T-cell (primary cell): ENCODE measurements around the gene TIMP2. TPM values are rescaled to one million over a fixed set of nuclear protein-coding genes. Genes with fewer than 3 reads are reported as not detected.
A peak's percentile ranks its signal among the peaks of the same experiment; 100 is the strongest.

ENCODE experiments used
- ATAC-seq, 4 experiments: fragments of 200-7000 bp in 3 of 4; fragments of 150-1000 bp in 1 of 4; cut with Tn5 transposase; replicated peaks in 1 of 4; 1 replicate in 3 of 4; 2 replicates in 1 of 4; pipeline ENCODE4 v1.10.0; 2021; ENCODE audit warnings: moderate library complexity in 3 of 4, mild to moderate bottlenecking in 2 of 4, moderate number of reproducible peaks in 1 of 4
- CTCF ChIA-PET, 2 donors: fragments of 300-600 bp; sonication (Branson Sonifier 250); formaldehyde crosslinking; loops; one replicate each; lab custom pipeline; 2022; ENCODE audit warnings: antibody characterized with exemption in 2 of 2; lab: Charles Lee
- POLR2A ChIA-PET, 2 donors: fragments of 300-600 bp; sonication (Branson Sonifier 250); formaldehyde crosslinking; loops; one replicate each; lab custom pipeline; 2022; ENCODE audit warnings: antibody characterized with exemption in 2 of 2; lab: Charles Lee
- DNase-seq, 35 experiments: peaks; one replicate each; pipeline versions ENCODE4 v3.0.0 to v3.0.0-alpha.2; 2013 to 2023
- H3K27ac ChIP-seq: one replicate; pipeline ENCODE4 v1.5.1; 2013; ENCODE audit warnings: low read length
- H3K27me3 ChIP-seq, 2 experiments: replicated peaks in 1 of 2; 1 replicate in 1 of 2; 2 replicates in 1 of 2; pipeline versions ENCODE4 v1.6.1 to v1.7.0; 2013; ENCODE audit warnings: low read length in 1 of 2, mixed read lengths in 1 of 2; ENCODE audit not compliant: control insufficient read depth in 2 of 2, insufficient read depth in 2 of 2; ENCODE audit errors: extremely low read depth in 1 of 2
- H3K36me3 ChIP-seq, 2 donors: 1 replicate in 1 of 2; 2 replicates in 1 of 2; pipeline versions ENCODE4 v1.6.1 to v1.7.0; 2013; ENCODE audit warnings: low read length in 1 of 2; ENCODE audit not compliant: control insufficient read depth in 2 of 2, insufficient read depth in 1 of 2; ENCODE audit errors: extremely low read depth in 1 of 2
- H3K4me1 ChIP-seq, 2 experiments: 1 replicate in 1 of 2; 2 replicates in 1 of 2; pipeline versions ENCODE4 v1.6.1 to v1.7.0; 2013; ENCODE audit warnings: low read length in 2 of 2, mixed read lengths in 1 of 2; ENCODE audit not compliant: insufficient read depth in 2 of 2, control insufficient read depth in 1 of 2; ENCODE audit errors: extremely low read depth in 1 of 2
- H3K4me3 ChIP-seq, 2 donors: 1 replicate in 1 of 2; 2 replicates in 1 of 2; pipeline versions ENCODE4 v1.5.1 to v1.7.0; 2013; ENCODE audit warnings: mild to moderate bottlenecking in 2 of 2, low read length in 1 of 2, moderate library complexity in 1 of 2; ENCODE audit not compliant: control insufficient read depth in 1 of 2; ENCODE audit errors: extremely low read depth in 1 of 2
- H3K9me3 ChIP-seq: 2 replicates; pipeline ENCODE4 v1.7.0; 2013
- H3K27ac Mint-ChIP-seq, 2 donors: one replicate each; pipeline ENCODE4 v1.8.0; 2020 to 2021; ENCODE audit warnings: mild to moderate bottlenecking in 2 of 2, mixed read lengths in 2 of 2
- H3K27me3 Mint-ChIP-seq, 2 donors: one replicate each; pipeline ENCODE4 v1.8.0; 2021 to 2022; ENCODE audit warnings: mixed read lengths in 2 of 2
- H3K36me3 Mint-ChIP-seq: one replicate; pipeline ENCODE4 v1.8.0; 2021; ENCODE audit warnings: mixed read lengths
- H3K4me1 Mint-ChIP-seq, 3 donors: one replicate each; pipeline ENCODE4 v1.8.0; 2020 to 2022; ENCODE audit warnings: mixed read lengths in 3 of 3, mild to moderate bottlenecking in 1 of 3
- H3K4me3 Mint-ChIP-seq, 3 donors: one replicate each; pipeline ENCODE4 v1.8.0; 2020 to 2022; ENCODE audit warnings: mild to moderate bottlenecking in 3 of 3, mixed read lengths in 3 of 3, moderate library complexity in 3 of 3
- H3K9me3 Mint-ChIP-seq, 3 donors: one replicate each; pipeline ENCODE4 v1.8.0; 2020 to 2022; ENCODE audit warnings: mixed read lengths in 3 of 3
- WGBS: methylation state at CpG from one replicate; pipeline ENCODE4 v1.1.5; 2013; ENCODE audit warnings: missing lambda C conversion rate; ENCODE audit not compliant: insufficient coverage; 5-methylcytosine and 5-hydroxymethylcytosine counted together
- total RNA-seq, 35 experiments: library from RNA in 6 of 35; stranded (reverse) in 6 of 35; fragments of 120-200 nt in 1 of 35; gene quantifications; one replicate each; pipeline versions ENCODE4 v1.2.1 to v1.2.4 and lab custom pipeline; 2013 to 2026

TIMP2 gene
- total RNA-seq, 5 donors from 2014 or later (not counting 1 experiment from before 2014, with no cell fraction given), result 5.1 to 6.7 (median 6.5) TPM

DNA sequence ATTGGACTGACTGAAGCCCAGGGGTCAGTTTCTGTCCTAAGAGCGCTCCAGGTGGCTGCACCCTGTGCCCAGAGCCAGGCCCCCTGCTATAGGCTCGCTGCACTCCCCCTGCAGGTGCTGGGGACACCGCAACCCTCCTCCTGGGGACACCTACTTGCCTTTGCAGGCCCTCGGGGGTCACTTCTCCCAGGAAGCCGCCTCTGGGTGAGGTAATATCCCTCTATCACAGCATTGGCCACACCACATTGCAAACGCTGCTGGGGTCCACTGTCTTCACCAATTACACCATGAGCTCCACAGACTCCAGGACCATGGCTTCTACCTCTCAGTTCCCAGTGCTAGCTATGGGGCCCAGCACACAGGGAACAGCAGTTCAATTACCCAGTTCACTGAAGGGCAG lies 99.5 kb downstream of the TIMP2 start:
- Mint-ChIP-seq H3K9me3 (no peaks in the 10 kb centered on the region), H3K36me3 (peaks cover 85% of the 10 kb centered on the region), H3K27me3 (no peaks in the 10 kb centered on the region), H3K4me1 (peaks cover 34 to 57% (median 46%) of the 10 kb centered on the region in 3 donors), H3K27ac (peak overlapping the region; percentile 75 to 77), H3K4me3 (peak overlapping the region in 1 of 3 donors; percentile 14)
- no peak overlapping the region for H3K27ac ChIP-seq
- no peak overlapping the region for H3K4me3 ChIP-seq
- H3K27me3 ChIP-seq, result no peaks in the 10 kb centered on the region
- ATAC-seq (no peak), DNase-seq (no peak)
- 100% methylated on average over 5 of the region's 6 CpGs for WGBS
- no peaks in the 10 kb centered on the region for H3K9me3 ChIP-seq
- peaks cover 4% of the 10 kb centered on the region in 2 experiments for H3K4me1 ChIP-seq
- POLR2A ChIA-PET, result no interaction called here
- H3K36me3 ChIP-seq, result peaks cover 9 to 93% of the 10 kb centered on the region in 2 donors
- CTCF ChIA-PET, result no interaction called here

DNA sequence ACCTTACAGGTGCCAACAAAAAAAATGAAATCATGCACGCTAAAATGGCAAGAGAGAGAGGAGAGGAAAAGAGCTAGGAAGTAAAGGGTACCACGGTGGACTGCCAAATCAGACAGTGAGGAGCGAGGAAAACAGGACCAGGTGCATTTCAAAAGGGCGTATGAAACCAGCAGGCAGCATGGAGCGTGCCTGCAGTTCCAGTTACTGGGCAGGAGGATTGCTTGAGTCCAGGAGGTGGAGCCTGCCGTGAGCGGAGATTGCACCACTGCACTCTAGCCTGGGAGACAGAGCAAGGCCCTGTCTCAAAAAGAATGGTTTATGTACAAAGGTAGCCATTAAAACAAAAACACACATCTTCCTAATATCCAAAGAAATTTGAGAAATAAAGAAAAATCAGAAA lies 100.9 kb downstream of the TIMP2 start:
- no peak for ATAC-seq
- Mint-ChIP-seq H3K4me1 (peaks cover 42 to 63% (median 48%) of the 10 kb centered on the region in 3 donors), H3K27me3 (no peaks in the 10 kb centered on the region), H3K27ac (peak overlapping the region; percentile 75 to 77), H3K4me3 (peak overlapping the region in 1 of 3 donors; percentile 4), H3K9me3 (no peaks in the 10 kb centered on the region), H3K36me3 (peaks cover 84% of the 10 kb centered on the region)
- H3K9me3 ChIP-seq, result no peaks in the 10 kb centered on the region
- peaks cover 17 to 19% of the 10 kb centered on the region in 2 experiments for H3K4me1 ChIP-seq
- H3K4me3 ChIP-seq, result no peak overlapping the region
- ChIA-PET POLR2A (interaction anchor here (0.6 to 0.9 kb wide), 2 partner anchors 14 to 39 kb away, joined by 7 to 9 read pairs; no protein-coding TSS in a partner anchor), CTCF (no interaction called here)
- no peak overlapping the region for H3K27ac ChIP-seq
- 88% methylated on average over 4 of the region's 7 CpGs for WGBS
- peaks cover 9 to 94% of the 10 kb centered on the region in 2 donors for H3K36me3 ChIP-seq
- no peaks in the 10 kb centered on the region for H3K27me3 ChIP-seq
- no peak for DNase-seq

- CTCF ChIA-PET, result no interaction called here
- Histone ChIP-seq H3K4me3 (no peak overlapping the region), H3K4me1 (peaks cover 22 to 25% of the 10 kb centered on the region in 2 experiments), H3K27ac (no peak overlapping the region), H3K36me3 (peaks cover 6 to 88% of the 10 kb centered on the region in 2 donors), H3K9me3 (no peaks in the 10 kb centered on the region), H3K27me3 (no peaks in the 10 kb centered on the region)
- peaks cover 84% of the 10 kb centered on the region for H3K36me3 Mint-ChIP-seq
- peak overlapping the region; percentile 75 to 77 for H3K27ac Mint-ChIP-seq
- WGBS, result 96% methylated on average over 13 of the region's 14 CpGs
- DNase-seq (no peak), ATAC-seq (no peak)
- POLR2A ChIA-PET, result interaction anchor here in 1 of 2 donors (0.9 kb wide), 1 partner anchor 15 kb away, joined by 7 read pairs; no protein-coding TSS in a partner anchor
- no peaks in the 10 kb centered on the region for H3K9me3 Mint-ChIP-seq
- H3K4me1 Mint-ChIP-seq, result peaks cover 48 to 69% (median 51%) of the 10 kb centered on the region in 3 donors
- peak overlapping the region in 1 of 3 donors; percentile 37 for H3K4me3 Mint-ChIP-seq
- no peaks in the 10 kb centered on the region for H3K27me3 Mint-ChIP-seq
These were observed 101.7 kb downstream of the TIMP2 start for GRCh38 chr17:78823282-78824046.

DNA sequence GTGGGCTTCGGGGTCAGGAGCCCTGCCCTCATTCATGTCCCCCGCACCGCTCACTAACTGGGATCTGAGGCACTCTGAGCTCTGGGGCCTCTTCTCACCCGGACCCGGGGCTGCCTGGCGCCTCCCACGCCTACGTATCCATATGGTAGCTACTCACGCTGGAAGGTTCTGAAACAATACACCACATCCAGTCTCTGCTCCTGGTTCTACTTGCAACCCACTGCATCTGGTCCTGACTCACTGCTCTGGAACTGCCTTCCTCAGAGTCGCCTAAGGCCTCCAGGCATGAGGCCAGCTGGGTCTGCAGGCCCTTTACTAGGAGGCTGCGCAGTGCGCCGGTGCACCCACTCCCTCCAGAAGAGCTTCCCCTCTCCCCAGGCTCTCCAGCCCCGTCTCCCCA lies 102.6 kb downstream of the TIMP2 start:
- Histone ChIP-seq H3K4me1 (peaks cover 31 to 34% of the 10 kb centered on the region in 2 experiments), H3K36me3 (peaks cover 4 to 88% of the 10 kb centered on the region in 2 donors), H3K4me3 (no peak overlapping the region), H3K27me3 (no peaks in the 10 kb centered on the region), H3K27ac (no peak overlapping the region), H3K9me3 (no peaks in the 10 kb centered on the region)
- no peaks in the 10 kb centered on the region for H3K27me3 Mint-ChIP-seq
- POLR2A ChIA-PET, result interaction anchor here (0.6 to 1.0 kb wide), 5 partner anchors 16 to 72 kb away, joined by 3 to 6 read pairs (median 4); no protein-coding TSS in a partner anchor
- CTCF ChIA-PET, result interaction anchor here in 1 of 2 donors (1.0 kb wide), 1 partner anchor 22 kb away, joined by 3 read pairs; no protein-coding TSS in a partner anchor
- H3K4me3 Mint-ChIP-seq, result peak overlapping the region in 1 of 3 donors; percentile 37
- WGBS, result 97% methylated on average over 11 of the region's 14 CpGs
- peaks cover 77% of the 10 kb centered on the region for H3K36me3 Mint-ChIP-seq
- peaks cover 52 to 73% (median 54%) of the 10 kb centered on the region in 3 donors for H3K4me1 Mint-ChIP-seq
- H3K27ac Mint-ChIP-seq, result peak overlapping the region; percentile 70 to 75
- H3K9me3 Mint-ChIP-seq, result no peaks in the 10 kb centered on the region
- DNase-seq, result no peak
- no peak for ATAC-seq

- no peaks in the 10 kb centered on the region for H3K27me3 Mint-ChIP-seq
- Histone ChIP-seq H3K4me3 (no peak overlapping the region), H3K9me3 (no peaks in the 10 kb centered on the region), H3K27ac (no peak overlapping the region), H3K4me1 (peaks cover 37 to 40% of the 10 kb centered on the region in 2 experiments), H3K27me3 (no peaks in the 10 kb centered on the region), H3K36me3 (peaks cover 0 to 86% of the 10 kb centered on the region in 2 donors)
- H3K36me3 Mint-ChIP-seq, result peaks cover 77% of the 10 kb centered on the region
- no peaks in the 10 kb centered on the region for H3K9me3 Mint-ChIP-seq
- CTCF ChIA-PET, result interaction anchor here in 1 of 2 donors (0.5 to 1.0 kb wide), 2 partner anchors 22 to 1177 kb away, joined by 3 read pairs; no protein-coding TSS in a partner anchor
- WGBS, result 89% methylated on average over 6 of the region's 8 CpGs
- DNase-seq, result no peak
- ATAC-seq, result no peak
- peak overlapping the region; percentile 52 to 75 for H3K27ac Mint-ChIP-seq
- POLR2A ChIA-PET, result interaction anchor here (0.6 to 1.0 kb wide), 4 partner anchors 16 to 72 kb away, joined by 3 to 6 read pairs (median 4); no protein-coding TSS in a partner anchor
- peaks cover 57 to 79% (median 60%) of the 10 kb centered on the region in 3 donors for H3K4me1 Mint-ChIP-seq
- no peak overlapping the region for H3K4me3 Mint-ChIP-seq
These were observed 103.2 kb downstream of the TIMP2 start for GRCh38 chr17:78821961-78822360.

- H3K4me1 Mint-ChIP-seq, result peaks cover 63 to 82% (median 65%) of the 10 kb centered on the region in 3 donors
- H3K36me3 ChIP-seq, result peaks cover 0 to 85% of the 10 kb centered on the region in 2 donors
- POLR2A ChIA-PET, result interaction anchor here (0.5 to 1.1 kb wide), 4 partner anchors 17 to 90 kb away, joined by 3 to 10 read pairs (median 4); no protein-coding TSS in a partner anchor
These were observed 104.3 kb downstream of the TIMP2 start for GRCh38 chr17:78820841-78821240.

More at GRCh38 chr17:78820841-78821240, 104.3 kb downstream of the TIMP2 start:
- Histone ChIP-seq H3K27me3 (no peaks in the 10 kb centered on the region), H3K4me1 (peaks cover 42 to 51% of the 10 kb centered on the region in 2 experiments), H3K27ac (peak overlapping the region; percentile 90), H3K9me3 (no peaks in the 10 kb centered on the region), H3K4me3 (no peak overlapping the region)
- no peak for ATAC-seq
- H3K27me3 Mint-ChIP-seq, result no peaks in the 10 kb centered on the region
- peak overlapping the region; percentile 91 to 92 for H3K27ac Mint-ChIP-seq
- no peaks in the 10 kb centered on the region for H3K9me3 Mint-ChIP-seq
- peak overlapping the region in 1 of 3 donors; percentile 25 for H3K4me3 Mint-ChIP-seq
- CTCF ChIA-PET, result no interaction called here
- no peak for DNase-seq
- WGBS, result 96% methylated on average over 13 of the region's 13 CpGs
- peaks cover 73% of the 10 kb centered on the region for H3K36me3 Mint-ChIP-seq
